HEK293 (cell line): ENCODE measurements around the gene WSCD2.

Experiments
- CTCF ChIA-PET: fragments of 350-600 bp; formaldehyde crosslinking; extraction: SDS; loops from one replicate; lab custom pipeline; 2021; ENCODE audit warnings: antibody characterized with exemption; lab: Yijun Ruan, JAX
- POLR2A ChIA-PET: fragments of 300-600 bp; formaldehyde crosslinking; extraction: SDS; loops from one replicate; lab custom pipeline; 2020; ENCODE audit warnings: antibody characterized with exemption, inconsistent platforms; lab: Yijun Ruan, JAX
- H3K27ac ChIP-seq: fragments of 200-500 bp; sonication (Bioruptor generic); 2 replicates; pipeline ENCODE4 v1.5.1; 2014; ENCODE audit warnings: low read depth, low read length, control low read depth, inconsistent platforms; ENCODE audit errors: extremely low read depth
- H3K36me3 ChIP-seq, 2 experiments: fragments of 200-500 bp in 1 of 2; sonication (Bioruptor generic) in 1 of 2; 1 replicate in 1 of 2; 2 replicates in 1 of 2; pipeline ENCODE4 v1.5.1; 2014 to 2017; ENCODE audit warnings: inconsistent platforms in 2 of 2, low read length in 2 of 2; ENCODE audit not compliant: control insufficient read depth in 2 of 2, insufficient read depth in 1 of 2
- H3K4me1 ChIP-seq: fragments of 200-500 bp; sonication (Bioruptor generic); 2 replicates; pipeline ENCODE4 v1.5.1; 2014; ENCODE audit warnings: mild to moderate bottlenecking, low read length, inconsistent platforms; ENCODE audit not compliant: control insufficient read depth, insufficient read depth
- H3K4me3 ChIP-seq: 2 replicates; pipeline ENCODE4 v1.5.1; 2011; ENCODE audit warnings: low read depth, mild to moderate bottlenecking, control low read depth, low read length, moderate library complexity
- H3K9me3 ChIP-seq: fragments of 200-500 bp; sonication (Bioruptor generic); 2 replicates; pipeline ENCODE4 v1.5.1; 2014; ENCODE audit warnings: low read depth, low read length, inconsistent platforms; ENCODE audit not compliant: control insufficient read depth, insufficient read depth
- BCL11A ChIP-seq: fragments of 450-650 bp; formaldehyde crosslinking; IDR thresholded peaks from 2 replicates; pipeline ENCODE4 v1.5.1; 2016; ENCODE audit warnings: low read depth, missing biosample characterization, missing genetic modification characterization
- KLF8 ChIP-seq: fragments of 450-650 bp; formaldehyde crosslinking; IDR thresholded peaks from 2 replicates; pipeline ENCODE4 v1.5.1; 2016; ENCODE audit warnings: missing biosample characterization, missing genetic modification characterization
- REPIN1 ChIP-seq: fragments of 450-650 bp; formaldehyde crosslinking; IDR thresholded peaks from 2 replicates; pipeline ENCODE4 v1.5.1; 2017; ENCODE audit warnings: missing biosample characterization, missing genetic modification characterization, low read depth
- WT1 ChIP-seq: fragments of 450-650 bp; formaldehyde crosslinking; IDR thresholded peaks from 2 replicates; pipeline ENCODE4 v1.5.1; 2016; ENCODE audit warnings: missing biosample characterization, missing genetic modification characterization
- ZBTB20 ChIP-seq: fragments of 450-650 bp; formaldehyde crosslinking; IDR thresholded peaks from 2 replicates; pipeline ENCODE4 v1.5.1; 2016; ENCODE audit warnings: missing biosample characterization, missing genetic modification characterization
- ZBTB8A ChIP-seq: fragments of 450-650 bp; formaldehyde crosslinking; IDR thresholded peaks from 2 replicates; pipeline ENCODE4 v1.5.1; 2016; ENCODE audit warnings: missing biosample characterization, missing genetic modification characterization
- ZNF112 ChIP-seq: fragments of 450-650 bp; formaldehyde crosslinking; IDR thresholded peaks from 2 replicates; pipeline ENCODE4 v1.5.0; 2017; ENCODE audit warnings: missing biosample characterization, missing genetic modification characterization
- ZNF184 ChIP-seq: fragments of 450-650 bp; IDR thresholded peaks from 2 replicates; pipeline ENCODE4 v1.5.1; 2018; ENCODE audit warnings: missing biosample characterization, mild to moderate bottlenecking, missing genetic modification characterization
- ZNF211 ChIP-seq: fragments of 450-650 bp; formaldehyde crosslinking; IDR thresholded peaks from 2 replicates; pipeline ENCODE4 v1.5.1; 2016; ENCODE audit warnings: low read depth, missing biosample characterization, missing genetic modification characterization
- ZNF23 ChIP-seq: fragments of 450-650 bp; formaldehyde crosslinking; IDR thresholded peaks from 2 replicates; pipeline ENCODE4 v1.5.1; 2016; ENCODE audit warnings: missing biosample characterization, missing genetic modification characterization, borderline replicate concordance
- ZNF248 ChIP-seq: fragments of 450-650 bp; formaldehyde crosslinking; IDR thresholded peaks from 2 replicates; pipeline ENCODE4 v1.5.1; 2017; ENCODE audit warnings: missing biosample characterization, missing genetic modification characterization
- ZNF292 ChIP-seq: fragments of 450-650 bp; formaldehyde crosslinking; IDR thresholded peaks from 2 replicates; pipeline ENCODE4 v1.5.1; 2016; ENCODE audit warnings: low read depth, missing biosample characterization, missing genetic modification characterization, borderline replicate concordance
- ZNF37A ChIP-seq: fragments of 450-650 bp; IDR thresholded peaks from 2 replicates; pipeline ENCODE4 v1.5.1; 2018; ENCODE audit warnings: missing biosample characterization, missing genetic modification characterization
- ZNF391 ChIP-seq: fragments of 450-650 bp; formaldehyde crosslinking; IDR thresholded peaks from 2 replicates; pipeline ENCODE4 v1.5.1; 2016; ENCODE audit warnings: low read depth, missing biosample characterization, missing genetic modification characterization, borderline replicate concordance
- ZNF426 ChIP-seq: fragments of 450-650 bp; formaldehyde crosslinking; IDR thresholded peaks from 2 replicates; pipeline ENCODE4 v1.5.1; 2017; ENCODE audit warnings: missing biosample characterization, missing genetic modification characterization, mild to moderate bottlenecking, inconsistent platforms, moderate library complexity
- ZNF473 ChIP-seq: fragments of 450-650 bp; formaldehyde crosslinking; IDR thresholded peaks from 2 replicates; pipeline ENCODE4 v1.5.1; 2017; ENCODE audit warnings: missing biosample characterization, missing genetic modification characterization
- ZNF664 ChIP-seq: fragments of 450-650 bp; formaldehyde crosslinking; IDR thresholded peaks from 2 replicates; pipeline ENCODE4 v1.5.1; 2016; ENCODE audit warnings: missing biosample characterization, missing genetic modification characterization
- ZNF670 ChIP-seq: fragments of 450-650 bp; formaldehyde crosslinking; IDR thresholded peaks from 2 replicates; pipeline ENCODE4 v1.5.1; 2016; ENCODE audit warnings: missing biosample characterization, missing genetic modification characterization, low read depth
- ZNF677 ChIP-seq: fragments of 450-650 bp; IDR thresholded peaks from 2 replicates; pipeline ENCODE4 v1.5.0; 2018; ENCODE audit warnings: missing biosample characterization, mild to moderate bottlenecking, missing genetic modification characterization, moderate library complexity
- TF ChIP-seq, protein P1 (sequence below): fragments of 450-650 bp; formaldehyde crosslinking; IDR thresholded peaks from 2 replicates; pipeline ENCODE4 v1.5.1; 2017; ENCODE audit warnings: missing biosample characterization, missing genetic modification characterization
- TF ChIP-seq, protein P2 (sequence below): fragments of 450-650 bp; formaldehyde crosslinking; IDR thresholded peaks from 2 replicates; pipeline ENCODE4 v1.5.1; 2016; ENCODE audit warnings: missing biosample characterization, missing genetic modification characterization, low read depth
- TF ChIP-seq, protein P3 (sequence below): fragments of 450-650 bp; formaldehyde crosslinking; IDR thresholded peaks from 2 replicates; pipeline ENCODE4; 2016; ENCODE audit warnings: missing biosample characterization, missing genetic modification characterization
- TF ChIP-seq, protein P4 (sequence below): fragments of 450-650 bp; IDR thresholded peaks from 2 replicates; pipeline ENCODE4 v1.5.1; 2018; ENCODE audit warnings: missing biosample characterization, missing genetic modification characterization
- TF ChIP-seq, protein P5 (sequence below): fragments of 450-650 bp; formaldehyde crosslinking; IDR thresholded peaks from 2 replicates; pipeline ENCODE4 v1.5.1; 2016; ENCODE audit warnings: missing biosample characterization, missing genetic modification characterization, borderline replicate concordance

The WSCD2 gene

DNA sequence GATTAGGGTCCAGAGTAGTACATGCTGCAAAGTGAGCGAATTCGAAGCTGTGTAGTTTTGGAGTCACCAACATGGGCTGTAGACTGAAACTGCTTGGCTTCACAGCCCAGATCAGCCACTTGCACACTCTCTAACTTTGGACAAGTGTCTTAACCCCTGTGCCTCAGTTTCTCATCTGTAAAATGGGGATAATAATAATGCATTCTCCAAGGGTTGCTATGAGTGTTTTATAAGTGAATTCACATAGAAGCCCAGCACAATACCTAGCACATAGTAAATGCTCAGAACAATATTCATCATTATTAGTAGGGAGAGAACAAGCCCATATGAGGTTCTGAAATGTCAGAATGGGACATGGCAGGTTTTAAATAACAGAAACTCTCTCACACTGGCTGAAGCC is 10.4 kb downstream of the WSCD2 start:
- H3K4me3 ChIP-seq: no peak overlapping the region
- CTCF ChIA-PET: interaction anchor here (1.1 kb wide), 1 partner anchor 53 kb away, joined by 6 read pairs; no protein-coding TSS in a partner anchor
- no peaks in the 10 kb centered on the region for H3K4me1 ChIP-seq
- POLR2A ChIA-PET: no interaction called here
- H3K27ac ChIP-seq: no peak overlapping the region
- H3K36me3 ChIP-seq: no peaks in the 10 kb centered on the region
- H3K9me3 ChIP-seq: no peaks in the 10 kb centered on the region
- no peak for TF ChIP-seq ZNF473 (tag by site-specific recombination)
- no peak for TF ChIP-seq ZNF248
- no peak for TF ChIP-seq ZNF670 (tag by site-specific recombination)
- no peak for TF ChIP-seq BCL11A (tag by site-specific recombination)
- no peak for TF ChIP-seq ZNF664 (tag by site-specific recombination)
- TF ChIP-seq ZBTB8A (tag by site-specific recombination): no peak
- TF ChIP-seq ZNF112 (tag by site-specific recombination): no peak

DNA sequence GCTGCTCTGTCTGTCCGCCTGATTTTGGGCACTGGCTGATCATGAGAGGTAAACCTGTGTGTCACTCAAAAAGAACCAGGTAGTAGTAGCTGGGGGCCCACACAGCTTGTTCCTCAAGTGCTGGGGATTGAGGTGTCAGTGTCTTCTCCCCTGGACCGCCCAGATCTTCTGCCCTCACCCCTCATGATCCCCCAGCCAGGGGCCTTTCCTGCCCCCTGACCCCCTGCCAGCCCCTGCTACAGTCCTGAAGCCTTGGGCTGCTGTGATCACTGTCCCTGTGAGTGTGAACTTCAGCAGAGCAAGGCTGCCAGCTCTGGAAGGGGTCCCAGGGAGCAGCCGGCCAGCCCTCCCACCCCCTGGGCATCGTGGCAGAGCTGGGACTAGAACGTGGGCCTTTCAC is 11.4 kb downstream of the WSCD2 start:
- POLR2A ChIA-PET: no interaction called here
- Histone ChIP-seq H3K4me3 (no peak overlapping the region), H3K9me3 (no peaks in the 10 kb centered on the region), H3K27ac (no peak overlapping the region), H3K4me1 (no peaks in the 10 kb centered on the region), H3K36me3 (no peaks in the 10 kb centered on the region)
- CTCF ChIA-PET: interaction anchor here (0.5 kb wide), 2 partner anchors 185 to 740 kb away, joined by 3 read pairs; no protein-coding TSS in a partner anchor
- TF ChIP-seq REPIN1 (tag by site-specific recombination): no peak
- TF ChIP-seq, protein P1, sequence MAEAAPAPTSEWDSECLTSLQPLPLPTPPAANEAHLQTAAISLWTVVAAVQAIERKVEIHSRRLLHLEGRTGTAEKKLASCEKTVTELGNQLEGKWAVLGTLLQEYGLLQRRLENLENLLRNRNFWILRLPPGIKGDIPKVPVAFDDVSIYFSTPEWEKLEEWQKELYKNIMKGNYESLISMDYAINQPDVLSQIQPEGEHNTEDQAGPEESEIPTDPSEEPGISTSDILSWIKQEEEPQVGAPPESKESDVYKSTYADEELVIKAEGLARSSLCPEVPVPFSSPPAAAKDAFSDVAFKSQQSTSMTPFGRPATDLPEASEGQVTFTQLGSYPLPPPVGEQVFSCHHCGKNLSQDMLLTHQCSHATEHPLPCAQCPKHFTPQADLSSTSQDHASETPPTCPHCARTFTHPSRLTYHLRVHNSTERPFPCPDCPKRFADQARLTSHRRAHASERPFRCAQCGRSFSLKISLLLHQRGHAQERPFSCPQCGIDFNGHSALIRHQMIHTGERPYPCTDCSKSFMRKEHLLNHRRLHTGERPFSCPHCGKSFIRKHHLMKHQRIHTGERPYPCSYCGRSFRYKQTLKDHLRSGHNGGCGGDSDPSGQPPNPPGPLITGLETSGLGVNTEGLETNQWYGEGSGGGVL (tag by site-specific recombination): no peak
- no peak for TF ChIP-seq ZNF211 (tag by site-specific recombination)
- TF ChIP-seq, protein P2, sequence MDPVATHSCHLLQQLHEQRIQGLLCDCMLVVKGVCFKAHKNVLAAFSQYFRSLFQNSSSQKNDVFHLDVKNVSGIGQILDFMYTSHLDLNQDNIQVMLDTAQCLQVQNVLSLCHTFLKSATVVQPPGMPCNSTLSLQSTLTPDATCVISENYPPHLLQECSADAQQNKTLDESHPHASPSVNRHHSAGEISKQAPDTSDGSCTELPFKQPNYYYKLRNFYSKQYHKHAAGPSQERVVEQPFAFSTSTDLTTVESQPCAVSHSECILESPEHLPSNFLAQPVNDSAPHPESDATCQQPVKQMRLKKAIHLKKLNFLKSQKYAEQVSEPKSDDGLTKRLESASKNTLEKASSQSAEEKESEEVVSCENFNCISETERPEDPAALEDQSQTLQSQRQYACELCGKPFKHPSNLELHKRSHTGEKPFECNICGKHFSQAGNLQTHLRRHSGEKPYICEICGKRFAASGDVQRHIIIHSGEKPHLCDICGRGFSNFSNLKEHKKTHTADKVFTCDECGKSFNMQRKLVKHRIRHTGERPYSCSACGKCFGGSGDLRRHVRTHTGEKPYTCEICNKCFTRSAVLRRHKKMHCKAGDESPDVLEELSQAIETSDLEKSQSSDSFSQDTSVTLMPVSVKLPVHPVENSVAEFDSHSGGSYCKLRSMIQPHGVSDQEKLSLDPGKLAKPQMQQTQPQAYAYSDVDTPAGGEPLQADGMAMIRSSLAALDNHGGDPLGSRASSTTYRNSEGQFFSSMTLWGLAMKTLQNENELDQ (tag by site-specific recombination): no peak
- no peak for TF ChIP-seq ZNF391 (tag by site-specific recombination)
- no peak for TF ChIP-seq ZNF37A (tag by site-specific recombination)

DNA sequence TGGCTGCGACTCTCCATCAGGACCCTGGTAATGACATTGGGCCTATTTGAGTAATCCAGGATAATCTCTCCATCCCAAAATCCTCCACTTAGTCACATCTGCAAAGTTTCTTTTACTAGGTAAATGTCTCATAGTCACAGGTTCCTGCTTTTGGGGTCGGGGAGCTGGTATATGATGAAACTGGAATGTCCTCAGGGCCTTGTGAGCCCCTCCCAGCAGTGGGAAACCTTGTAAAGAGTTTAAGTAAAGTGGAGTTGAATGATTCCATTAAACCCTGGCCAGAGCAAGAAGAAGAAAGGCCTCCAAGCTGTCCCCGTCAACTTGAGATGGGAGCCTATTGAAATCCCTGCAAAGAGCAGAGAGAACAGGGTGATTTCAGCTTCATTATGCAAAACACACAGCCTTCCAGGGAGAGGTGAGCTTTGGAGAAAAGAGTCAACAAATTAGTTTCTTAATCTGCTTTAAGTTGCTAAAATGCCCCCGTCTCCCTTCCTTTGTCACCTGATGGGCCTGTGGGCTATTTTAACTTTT is 12.6 kb downstream of the WSCD2 start:
- no peaks in the 10 kb centered on the region for H3K9me3 ChIP-seq
- no peaks in the 10 kb centered on the region for H3K4me1 ChIP-seq
- H3K4me3 ChIP-seq: no peak overlapping the region
- ChIA-PET CTCF (interaction anchor here (0.6 kb wide), 1 partner anchor 948 kb away, joined by 3 read pairs; no protein-coding TSS in a partner anchor), POLR2A (no interaction called here)
- no peak overlapping the region for H3K27ac ChIP-seq
- H3K36me3 ChIP-seq: no peaks in the 10 kb centered on the region
- TF ChIP-seq, protein P3, sequence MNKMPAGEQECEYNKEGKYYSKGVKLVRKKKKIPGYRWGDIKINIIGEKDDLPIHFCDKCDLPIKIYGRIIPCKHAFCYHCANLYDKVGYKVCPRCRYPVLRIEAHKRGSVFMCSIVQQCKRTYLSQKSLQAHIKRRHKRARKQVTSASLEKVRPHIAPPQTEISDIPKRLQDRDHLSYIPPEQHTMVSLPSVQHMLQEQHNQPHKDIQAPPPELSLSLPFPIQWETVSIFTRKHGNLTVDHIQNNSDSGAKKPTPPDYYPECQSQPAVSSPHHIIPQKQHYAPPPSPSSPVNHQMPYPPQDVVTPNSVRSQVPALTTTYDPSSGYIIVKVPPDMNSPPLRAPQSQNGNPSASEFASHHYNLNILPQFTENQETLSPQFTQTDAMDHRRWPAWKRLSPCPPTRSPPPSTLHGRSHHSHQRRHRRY (tag by site-specific recombination): no peak
- TF ChIP-seq ZNF426 (tag by site-specific recombination) (no peak), ZBTB20 (no peak), ZNF23 (tag by site-specific recombination) (no peak), KLF8 (tag by site-specific recombination) (no peak), ZNF292 (tag by site-specific recombination) (no peak), ZNF184 (tag by site-specific recombination) (no peak), ZNF677 (no peak), WT1 (tag by site-specific recombination) (no peak)
- TF ChIP-seq, protein P4, sequence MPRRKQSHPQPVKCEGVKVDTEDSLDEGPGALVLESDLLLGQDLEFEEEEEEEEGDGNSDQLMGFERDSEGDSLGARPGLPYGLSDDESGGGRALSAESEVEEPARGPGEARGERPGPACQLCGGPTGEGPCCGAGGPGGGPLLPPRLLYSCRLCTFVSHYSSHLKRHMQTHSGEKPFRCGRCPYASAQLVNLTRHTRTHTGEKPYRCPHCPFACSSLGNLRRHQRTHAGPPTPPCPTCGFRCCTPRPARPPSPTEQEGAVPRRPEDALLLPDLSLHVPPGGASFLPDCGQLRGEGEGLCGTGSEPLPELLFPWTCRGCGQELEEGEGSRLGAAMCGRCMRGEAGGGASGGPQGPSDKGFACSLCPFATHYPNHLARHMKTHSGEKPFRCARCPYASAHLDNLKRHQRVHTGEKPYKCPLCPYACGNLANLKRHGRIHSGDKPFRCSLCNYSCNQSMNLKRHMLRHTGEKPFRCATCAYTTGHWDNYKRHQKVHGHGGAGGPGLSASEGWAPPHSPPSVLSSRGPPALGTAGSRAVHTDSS: no peak
- TF ChIP-seq, protein P5, sequence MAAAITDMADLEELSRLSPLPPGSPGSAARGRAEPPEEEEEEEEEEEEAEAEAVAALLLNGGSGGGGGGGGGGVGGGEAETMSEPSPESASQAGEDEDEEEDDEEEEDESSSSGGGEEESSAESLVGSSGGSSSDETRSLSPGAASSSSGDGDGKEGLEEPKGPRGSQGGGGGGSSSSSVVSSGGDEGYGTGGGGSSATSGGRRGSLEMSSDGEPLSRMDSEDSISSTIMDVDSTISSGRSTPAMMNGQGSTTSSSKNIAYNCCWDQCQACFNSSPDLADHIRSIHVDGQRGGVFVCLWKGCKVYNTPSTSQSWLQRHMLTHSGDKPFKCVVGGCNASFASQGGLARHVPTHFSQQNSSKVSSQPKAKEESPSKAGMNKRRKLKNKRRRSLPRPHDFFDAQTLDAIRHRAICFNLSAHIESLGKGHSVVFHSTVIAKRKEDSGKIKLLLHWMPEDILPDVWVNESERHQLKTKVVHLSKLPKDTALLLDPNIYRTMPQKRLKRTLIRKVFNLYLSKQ (tag by site-specific recombination): no peak
